GM18507 (cell line): ENCODE measurements around the gene XIAP.
"Not testable (repeated sequence)": the region's sequence is repeated elsewhere in the genome, so short reads cannot be mapped to it uniquely, and the experiment has no call there.

Experiments used
- DNase-seq: peaks from one replicate; pipeline ENCODE4 v3.0.0; 2011; ENCODE audit warnings: low read depth; ENCODE audit not compliant: insufficient read length; ENCODE audit errors: extremely low spot score
- FAIRE-seq: peaks from 2 replicates; lab custom pipeline; 2011; peaks lifted over from hg19 to GRCh38; lab: Jason Lieb, UNC

XIAP gene

GRCh38 chrX:123859846-123860838, at the start of gene XIAP:
TSS of gene XIAP (plus strand) at chrX:123860053. CDS start at chrX:123885663, 25,610 bp downstream.
- DNase-seq = peak; percentile 56
- FAIRE-seq = peak; percentile 87

- FAIRE-seq (no peak), DNase-seq (no peak)
Observed at GRCh38 chrX:123814343-123814742, 45.5 kb upstream of the XIAP start.

DNA sequence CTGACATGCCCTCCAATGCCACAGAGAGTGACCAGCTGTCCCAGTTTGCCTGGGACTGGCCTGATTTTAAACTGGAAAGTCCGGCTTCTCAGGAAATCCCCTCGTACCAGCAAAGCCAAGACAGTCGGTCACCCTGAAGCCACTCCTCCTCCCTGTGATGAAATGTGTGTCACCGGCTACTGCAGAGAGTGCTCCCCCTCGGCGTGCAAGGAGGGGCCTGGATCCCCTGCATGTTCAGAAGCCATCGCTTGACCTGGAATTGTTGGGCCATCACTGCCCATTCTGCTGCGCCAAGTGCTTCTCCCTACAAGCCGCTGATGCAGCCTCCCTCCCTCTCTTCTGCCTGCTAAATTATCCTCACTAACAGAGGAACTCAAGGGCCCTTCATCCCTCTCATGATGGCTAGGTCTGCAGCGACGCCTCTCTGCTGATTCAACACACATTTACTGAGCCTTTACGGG, 44.9 kb upstream of the XIAP start:
- peak; percentile 12 for FAIRE-seq
- not testable (repeated sequence) for DNase-seq

GRCh38 chrX:123817288-123817894, 42.5 kb upstream of the XIAP start:
- DNase-seq = no peak
- no peak for FAIRE-seq

GRCh38 chrX:123818243-123818642, 41.6 kb upstream of the XIAP start:
- no peak for FAIRE-seq
- DNase-seq = no peak

DNA sequence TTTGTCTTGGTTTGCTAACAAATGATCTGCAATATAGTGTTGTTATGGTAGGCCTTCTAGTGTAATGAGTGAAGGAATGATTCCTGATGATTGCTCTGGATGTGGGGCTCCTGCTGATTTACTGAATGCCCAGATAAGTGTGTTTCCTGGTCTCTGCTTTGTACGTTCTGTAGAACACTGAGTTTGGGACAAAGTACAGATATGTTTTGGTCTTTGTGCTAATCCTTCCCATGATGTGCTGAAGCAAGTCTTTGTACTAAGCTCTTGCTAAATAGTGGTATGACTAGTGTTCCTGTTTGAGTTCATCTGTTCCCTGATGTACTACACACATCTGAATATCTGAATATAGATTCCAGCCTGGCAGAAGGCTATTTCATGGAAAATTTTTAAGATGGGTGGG, 36.9 kb upstream of the XIAP start:
- no peak for FAIRE-seq
- no peak for DNase-seq

DNA sequence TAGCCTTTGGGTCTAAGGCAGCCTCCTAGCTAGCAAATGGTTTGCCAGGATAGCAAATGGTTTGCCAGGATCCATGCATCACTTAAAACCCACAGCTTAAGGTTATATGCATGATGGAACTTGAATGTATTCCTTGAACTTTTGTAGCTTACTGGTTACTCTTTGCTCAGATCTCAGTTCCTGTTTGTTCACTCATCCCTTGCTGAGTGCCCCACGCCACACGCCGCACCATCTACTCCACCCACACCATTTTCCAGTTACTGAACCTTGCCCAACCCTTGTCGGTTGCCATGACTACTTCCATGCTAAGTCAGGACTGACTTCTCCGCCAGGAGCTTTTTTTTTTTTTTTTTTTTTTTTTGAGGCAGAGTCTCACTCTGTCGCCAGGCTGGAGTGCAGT, 29.5 kb upstream of the XIAP start:
- peak; percentile 39 for DNase-seq

GRCh38 chrX:123833387-123833786, 26.5 kb upstream of the XIAP start:
- FAIRE-seq = peak; percentile 93
- peak; percentile 11 for DNase-seq

More for the DNA sequence above, 29.5 kb upstream of the XIAP start:
- peak; percentile 89 for FAIRE-seq

GRCh38 chrX:123834116-123834515, 25.7 kb upstream of the XIAP start:
- no peak for DNase-seq
- no peak for FAIRE-seq

GRCh38 chrX:123835661-123836371, 24.0 kb upstream of the XIAP start:
- FAIRE-seq (no peak), DNase-seq (no peak)

- not testable (repeated sequence) for FAIRE-seq, DNase-seq
Observed at GRCh38 chrX:123845129-123845528, 14.7 kb upstream of the XIAP start.

DNA sequence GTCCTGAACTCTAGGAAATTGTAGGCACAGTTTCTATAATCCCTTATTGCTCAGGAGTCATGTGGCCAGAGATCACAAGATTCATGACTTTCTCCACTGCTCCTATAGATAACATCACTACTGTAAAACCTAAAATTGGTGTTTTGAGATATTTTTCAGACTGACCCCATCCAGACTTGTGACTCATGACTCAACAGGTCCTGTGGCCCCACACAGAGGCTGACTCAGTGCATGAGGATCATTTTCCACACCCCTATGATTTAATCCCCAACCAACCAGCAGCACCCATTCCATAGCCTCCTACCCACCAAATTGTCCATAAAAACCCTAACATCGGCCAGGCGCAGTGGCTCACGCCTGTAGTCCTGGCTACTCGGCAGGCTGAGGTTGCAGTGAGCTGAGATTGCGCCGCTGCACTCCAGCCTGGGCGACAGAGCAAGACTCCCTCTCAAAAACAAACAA, 13.2 kb upstream of the XIAP start:
- no peak for DNase-seq

DNA sequence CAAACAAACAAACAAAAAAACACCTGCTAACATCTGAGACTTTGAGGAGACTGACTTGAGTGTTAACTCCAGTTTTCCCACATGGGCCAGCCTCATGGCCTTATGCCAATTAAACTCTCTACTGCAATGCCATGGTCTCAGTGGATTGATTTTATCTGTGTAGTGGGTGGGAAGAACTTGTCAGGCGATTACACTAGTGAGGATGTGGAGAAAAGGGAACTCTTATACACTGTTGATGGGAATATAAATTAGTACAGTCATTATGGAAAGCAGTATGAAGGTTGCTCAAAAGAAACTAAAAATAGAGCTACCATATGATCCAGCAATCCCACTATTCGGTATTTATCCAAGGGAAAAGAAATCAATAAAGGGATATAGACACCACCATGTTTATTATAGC, 12.8 kb upstream of the XIAP start:
- FAIRE-seq (no peak), DNase-seq (no peak)

More for the DNA sequence above, 13.2 kb upstream of the XIAP start:
- FAIRE-seq = no peak

DNA sequence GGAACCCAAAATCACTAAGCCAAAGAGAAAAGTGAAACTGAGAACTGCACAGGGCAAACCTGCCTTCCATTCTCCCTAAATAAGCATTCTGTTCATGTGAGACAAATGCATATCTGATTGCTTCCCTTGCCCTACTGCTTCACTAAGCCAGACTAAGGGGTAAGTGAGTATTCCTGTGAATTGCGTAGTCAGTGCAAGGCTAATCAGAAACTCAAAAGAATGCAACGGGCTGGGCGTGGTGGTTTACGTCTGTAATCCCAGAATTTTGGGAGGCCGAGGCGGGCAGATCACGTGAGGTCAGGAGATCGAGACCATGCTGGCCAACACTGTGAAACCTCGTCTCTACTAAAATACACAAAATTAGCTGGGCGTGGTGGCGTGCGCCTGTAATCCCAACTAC, 10.8 kb upstream of the XIAP start:
- FAIRE-seq = no peak
- no peak for DNase-seq

DNA sequence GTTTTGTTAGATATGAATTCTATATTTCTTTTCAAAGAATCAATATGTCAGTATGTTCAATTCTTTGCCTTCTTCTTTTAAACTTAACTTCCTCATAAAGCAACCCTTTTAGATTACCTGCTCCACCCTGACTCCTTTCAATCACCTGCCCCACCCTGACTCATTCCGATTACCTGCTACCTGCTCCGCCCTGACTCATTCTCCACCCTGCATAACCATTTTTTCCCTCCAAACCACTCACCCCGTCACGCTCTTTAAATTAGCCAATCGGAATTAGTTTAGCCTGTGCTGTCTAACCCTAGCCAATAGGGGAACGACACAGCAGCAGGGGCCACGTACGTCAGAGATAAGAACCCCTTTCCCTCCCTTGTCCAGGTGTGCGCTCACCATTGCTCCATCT, 9.9 kb upstream of the XIAP start:
- FAIRE-seq, DNase-seq: not testable (repeated sequence)

- FAIRE-seq (no peak), DNase-seq (no peak)
Observed at GRCh38 chrX:123851079-123851478, 8.8 kb upstream of the XIAP start.

- FAIRE-seq = no peak
- DNase-seq = no peak
Observed at GRCh38 chrX:123854329-123854728, 5.5 kb upstream of the XIAP start.

DNA sequence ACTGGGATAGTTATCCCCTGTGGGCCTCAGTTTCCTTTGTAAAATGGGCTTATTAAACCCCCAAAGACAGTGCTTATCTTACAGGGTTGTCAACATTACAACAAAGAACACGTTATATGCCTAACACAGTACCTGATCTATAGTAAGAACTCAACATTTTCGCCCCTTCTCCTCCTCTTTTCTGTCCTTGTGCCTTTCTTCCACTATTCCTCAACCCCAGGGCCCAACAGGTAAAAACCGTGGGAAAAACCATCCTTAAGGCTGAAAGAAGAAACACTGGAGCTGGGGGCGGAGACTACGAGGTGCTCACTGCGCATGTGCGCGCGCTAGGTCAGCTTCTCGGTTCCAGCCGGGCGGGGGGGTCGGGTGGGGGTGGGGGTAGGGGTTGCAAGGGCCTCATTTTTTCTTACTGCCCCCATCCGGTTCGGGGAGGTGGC, 426 bp upstream of the XIAP start:
- FAIRE-seq (peak; percentile 9), DNase-seq (no peak)

DNA sequence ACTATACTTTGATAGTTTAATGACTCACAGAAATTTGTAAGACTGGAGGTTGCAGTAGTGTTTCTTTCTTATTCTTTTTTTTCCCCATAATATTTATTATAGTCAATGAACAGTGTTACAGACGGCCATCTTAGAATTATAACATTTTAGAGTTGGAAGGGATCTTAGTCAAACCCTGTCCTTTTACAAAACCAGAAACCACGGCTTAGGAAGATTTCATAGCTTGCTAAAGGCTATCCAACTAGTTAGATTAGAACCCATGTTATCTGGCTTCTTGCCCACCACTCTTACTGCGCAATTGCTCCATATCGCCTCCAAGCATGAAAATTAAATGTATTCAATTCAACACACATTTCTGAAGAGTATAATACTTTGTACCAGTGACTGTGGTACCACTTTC, 1.1 kb downstream of the XIAP start:
- DNase-seq (no peak), FAIRE-seq (peak; percentile 29)

- no peak for DNase-seq
- FAIRE-seq = no peak
Observed at GRCh38 chrX:123869488-123869887, 9.6 kb downstream of the XIAP start.
